Activated CD4-positive, alpha-beta T cell treated with anti-CD3 and anti-CD28 coated beads for 48 hours (primary cell): Measurements from ENCODE around the gene LDLRAD4.
A peak's percentile ranks its signal among the peaks of the same experiment; 100 is the strongest.
"Not testable (repeated sequence)": the region's sequence is repeated elsewhere in the genome, so short reads cannot be mapped to it uniquely, and the experiment has no call there.

Experiments used
- DNase-seq: peaks from one replicate; pipeline ENCODE4 v3.0.0-alpha.2; 2020

The LDLRAD4 gene

GRCh38 chr18:13253786-13254688 lies 35.5 kb downstream of the LDLRAD4 start:
- DNase-seq, result no peak

DNA sequence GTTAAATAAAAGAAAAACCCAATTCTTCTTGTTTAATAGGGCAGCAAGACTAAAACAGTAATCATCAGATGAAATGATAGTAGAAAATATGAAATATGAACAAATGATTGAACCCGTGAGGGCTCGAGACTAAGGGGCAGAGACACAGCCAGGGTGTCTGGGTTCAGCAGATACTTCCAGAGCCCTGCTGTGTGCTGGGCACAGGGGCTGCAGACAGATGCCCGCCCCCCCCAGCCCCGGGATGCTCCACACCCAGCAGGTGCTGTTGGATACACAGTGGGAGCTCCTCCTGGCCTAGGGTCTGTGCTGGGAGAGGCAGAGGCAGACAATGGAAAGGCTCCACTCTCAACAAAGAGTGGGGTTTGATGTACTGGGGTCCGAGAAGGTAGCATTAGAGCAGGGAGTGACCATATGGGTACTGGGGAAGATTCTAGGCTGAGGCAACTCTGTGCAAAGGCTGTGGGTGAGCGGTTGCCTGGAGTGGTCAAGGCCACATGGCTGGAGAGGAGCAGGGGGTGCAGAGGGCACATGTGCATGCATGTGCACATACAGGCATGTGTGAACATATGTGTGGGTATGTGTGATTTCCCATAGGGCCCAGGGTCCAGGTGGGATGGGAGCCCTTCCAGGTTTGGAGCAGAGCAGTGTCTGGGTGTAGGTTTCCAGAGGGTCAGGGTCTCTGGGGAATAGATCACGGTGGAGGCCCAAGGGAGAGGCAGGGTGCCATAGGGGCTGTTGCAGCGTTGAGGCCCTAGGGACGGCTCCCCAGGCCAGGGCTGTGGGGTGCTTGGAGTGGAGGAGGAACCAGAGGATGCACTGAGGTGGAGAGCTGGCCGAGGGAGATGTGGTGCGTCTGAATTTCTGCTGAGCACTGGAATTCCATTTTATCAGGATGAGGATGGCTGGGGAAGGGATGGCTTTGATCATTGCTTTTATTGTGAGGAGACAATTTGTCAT lies 36.7 kb downstream of the LDLRAD4 start:
- no peak for DNase-seq

GRCh38 chr18:13256444-13257305 lies 38.1 kb downstream of the LDLRAD4 start:
- DNase-seq, result no peak

GRCh38 chr18:13257361-13257980 lies 38.9 kb downstream of the LDLRAD4 start:
- no peak for DNase-seq

DNA sequence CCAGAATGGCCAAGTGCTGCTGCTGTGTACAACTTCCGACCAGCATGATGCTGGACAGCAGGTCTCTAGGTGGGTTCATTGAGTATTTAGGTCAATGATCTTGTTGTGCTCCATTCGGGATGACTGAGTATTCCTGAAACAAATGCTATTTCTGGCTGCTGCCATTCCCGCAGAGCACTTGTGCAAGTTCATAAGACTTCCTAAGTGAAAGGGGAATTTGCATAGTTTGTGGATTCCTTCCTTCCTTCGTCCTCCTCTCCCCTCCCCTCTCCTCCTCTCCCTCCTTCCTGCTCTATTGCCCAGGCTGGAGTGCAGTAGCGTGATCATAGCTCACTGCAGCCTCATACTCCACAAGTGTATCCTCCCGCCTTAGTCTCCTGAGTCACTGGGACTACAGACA lies 40.4 kb downstream of the LDLRAD4 start:
- DNase-seq, result no peak

DNA sequence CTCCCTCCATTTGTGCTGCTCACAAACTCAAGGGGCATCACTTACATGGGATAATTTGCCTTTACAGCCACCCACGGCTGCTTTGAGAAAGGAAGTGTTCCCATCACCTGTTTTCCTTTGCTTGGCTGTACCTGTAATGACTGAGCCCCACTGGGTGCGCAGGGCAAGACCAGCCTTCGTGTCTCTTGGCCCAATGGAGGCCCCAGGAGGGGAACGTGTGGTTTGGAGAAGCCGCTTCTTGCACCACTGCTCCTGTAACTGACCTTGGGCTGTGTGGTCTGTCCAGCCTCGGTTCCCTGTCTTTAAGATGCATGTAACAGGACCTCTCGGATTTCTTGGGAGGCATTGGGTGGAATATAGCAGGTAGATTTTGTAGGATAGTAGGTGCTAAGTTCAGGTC lies 41.1 kb downstream of the LDLRAD4 start:
- DNase-seq, result no peak

DNA sequence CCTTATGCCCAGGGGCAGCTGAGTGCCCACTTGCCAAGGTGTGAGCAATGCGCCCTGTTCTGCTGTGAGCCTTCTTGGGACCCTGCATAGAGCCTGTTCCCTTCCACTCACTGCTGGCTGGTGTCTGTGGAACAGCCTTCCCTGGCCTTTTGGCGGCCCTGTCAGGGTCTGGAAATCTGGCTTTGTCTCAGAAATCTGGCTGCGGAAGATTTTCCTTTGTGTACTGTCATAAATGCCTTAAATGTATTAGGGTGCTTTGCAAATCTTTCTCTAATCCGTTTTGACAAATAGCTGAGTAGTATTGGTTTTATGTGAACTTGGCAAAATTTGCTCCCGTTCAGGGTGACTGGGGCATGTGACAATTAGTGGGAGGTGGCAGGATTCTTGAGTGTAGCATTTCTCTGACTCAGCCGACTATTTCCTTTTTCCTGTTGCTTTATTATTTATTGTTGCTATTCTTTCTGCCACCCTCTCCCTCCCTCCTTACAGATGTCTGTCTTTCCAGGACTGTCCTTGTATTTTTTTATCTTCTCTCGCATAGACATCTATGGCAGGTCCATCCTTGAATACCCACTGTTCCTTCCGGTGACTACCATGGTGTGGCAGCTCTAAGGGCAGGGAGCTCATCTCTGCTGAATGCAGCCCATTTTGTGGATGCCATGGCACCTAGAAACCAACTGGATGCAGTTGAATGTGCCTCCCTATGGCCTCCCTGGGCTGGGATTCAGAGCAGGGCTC lies 41.8 kb downstream of the LDLRAD4 start:
- no peak for DNase-seq

GRCh38 chr18:13260935-13261640 lies 42.5 kb downstream of the LDLRAD4 start:
- DNase-seq, result no peak

- DNase-seq, result no peak
Measured at GRCh38 chr18:13261661-13262357, 43.2 kb downstream of the LDLRAD4 start.

GRCh38 chr18:13262358-13262680 lies 43.8 kb downstream of the LDLRAD4 start:
- not testable (repeated sequence) for DNase-seq

DNA sequence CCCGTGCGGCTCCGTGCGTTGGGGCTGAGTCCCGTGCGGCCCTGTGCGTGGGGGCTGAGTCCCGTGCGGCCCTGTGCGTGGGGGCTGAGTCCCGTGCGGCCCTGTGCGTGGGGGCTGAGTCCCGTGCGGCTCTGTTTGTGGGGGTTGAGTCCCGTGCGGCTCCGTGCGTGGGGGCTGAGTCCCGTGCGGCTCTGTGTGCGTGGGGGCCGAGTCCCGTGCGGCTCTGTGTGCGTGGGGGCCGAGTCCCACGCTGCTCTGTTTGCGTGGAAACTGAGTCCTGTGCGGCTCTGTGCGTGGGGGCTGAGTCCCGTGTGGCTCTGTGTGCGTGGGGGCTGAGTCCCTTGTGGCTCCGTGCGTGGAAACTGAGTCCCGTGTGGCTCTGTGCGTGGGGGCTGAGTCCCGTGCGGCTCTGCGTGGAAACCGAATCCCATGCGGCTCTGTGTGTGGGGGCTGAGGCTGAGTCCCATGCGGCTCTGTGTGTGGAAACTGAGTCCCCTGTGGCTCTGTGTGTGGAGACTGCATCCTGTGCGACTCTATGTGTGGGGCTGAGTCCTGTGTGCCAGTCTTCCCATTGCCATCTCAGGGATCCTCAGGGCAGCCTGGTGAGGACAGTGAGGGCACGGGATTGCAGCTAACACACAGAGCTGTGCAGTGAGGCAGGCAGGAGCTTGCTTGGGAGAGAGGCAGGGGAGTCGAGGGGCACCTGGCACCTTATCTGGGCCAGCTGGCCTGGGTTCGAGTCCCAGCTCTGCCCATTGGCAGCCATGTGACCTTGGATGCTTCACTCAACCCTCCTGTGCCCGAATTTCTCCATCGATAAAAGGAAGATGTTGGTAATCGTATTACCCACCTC lies 44.5 kb downstream of the LDLRAD4 start:
- no peak for DNase-seq

- no peak for DNase-seq
Measured at GRCh38 chr18:13264091-13265007, 45.8 kb downstream of the LDLRAD4 start.

GRCh38 chr18:13265008-13265910 lies 46.7 kb downstream of the LDLRAD4 start:
- DNase-seq, result peak; percentile 85

DNA sequence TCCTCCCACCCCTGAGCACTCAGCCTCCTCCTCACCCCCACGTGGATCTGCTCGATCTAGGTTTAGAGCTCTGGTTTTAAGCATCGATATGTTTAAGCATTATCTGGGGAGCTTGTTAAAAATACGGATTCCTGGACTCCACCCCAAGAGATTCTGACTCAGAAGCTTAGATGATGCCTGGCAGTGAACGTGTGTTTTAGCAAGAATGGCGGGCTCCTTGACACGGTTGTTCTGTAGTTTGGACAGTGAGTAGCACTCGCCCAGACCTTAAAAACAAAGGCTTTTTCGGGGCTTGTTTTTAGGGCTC lies 47.3 kb downstream of the LDLRAD4 start:
- DNase-seq, result no peak

DNA sequence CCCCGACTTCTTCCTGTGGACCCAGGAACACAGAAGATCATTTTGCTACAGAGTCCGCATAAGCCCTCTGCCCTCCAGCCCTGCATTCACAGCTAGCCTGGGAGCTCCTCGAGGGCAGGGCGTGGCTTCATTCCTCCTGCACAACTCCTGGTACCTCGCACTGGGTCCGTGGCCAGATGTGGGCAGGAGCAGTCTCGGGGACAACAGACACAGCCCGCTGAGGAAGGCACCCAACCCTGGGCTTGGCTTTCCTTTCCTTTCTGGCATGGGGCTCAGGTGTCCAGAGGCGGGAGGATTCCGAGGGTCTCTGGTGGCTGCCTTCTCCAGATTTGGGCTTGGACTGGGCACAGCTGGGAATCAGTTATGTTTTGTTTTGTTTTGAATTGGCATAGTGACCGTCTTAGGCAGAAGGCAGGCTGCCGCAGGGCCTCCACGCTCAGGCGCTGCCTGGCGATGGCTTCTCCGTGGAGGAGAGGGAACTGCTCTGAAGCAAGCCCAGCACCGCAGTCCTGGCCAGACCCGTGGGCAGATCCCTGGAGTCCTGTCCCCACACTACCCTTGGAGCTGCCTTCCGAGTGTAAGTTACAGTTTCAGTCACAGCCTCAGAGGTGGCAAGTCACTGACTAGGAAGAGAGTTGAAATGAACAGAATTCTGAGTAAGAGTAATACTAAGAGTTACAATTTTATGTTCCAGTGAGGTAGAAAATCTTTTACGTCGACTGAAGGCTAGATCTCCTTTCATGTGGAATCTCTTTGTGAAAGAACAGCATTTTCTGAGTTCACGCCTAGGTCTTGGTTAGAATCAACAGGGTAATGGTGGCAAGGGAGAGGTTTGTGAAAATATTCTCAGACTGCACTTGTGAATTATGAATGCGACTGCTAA lies 47.9 kb downstream of the LDLRAD4 start:
- DNase-seq, result peak; percentile 74

GRCh38 chr18:13267431-13267873 lies 48.9 kb downstream of the LDLRAD4 start:
- peak; percentile 40 for DNase-seq
